PC-9 (cell line): Measurements from ENCODE around the gene CDC20. TPM values are rescaled to one million over a fixed set of nuclear protein-coding genes. Genes with fewer than 3 reads are reported as not detected.

Experiments used
- BruUV-seq: library from RNA; stranded (reverse); fragments of 400-500 nt; replicated peaks from 2 replicates; lab custom pipeline; 2021; lab: Mats Ljungman, UMichigan
- CTCF ChIA-PET: fragments of 300-600 bp; sonication (Branson Sonifier 250); formaldehyde crosslinking; loops from one replicate; lab custom pipeline; 2022; ENCODE audit warnings: antibody characterized with exemption; lab: Charles Lee
- POLR2A ChIA-PET: fragments of 300-600 bp; sonication (Branson Sonifier 250); formaldehyde crosslinking; loops from one replicate; lab custom pipeline; 2022; ENCODE audit warnings: antibody characterized with exemption; ENCODE audit not compliant: unreplicated experiment; lab: Charles Lee
- DNase-seq, 2 experiments: peaks; one replicate each; pipeline versions ENCODE4 v3.0.0 to v3.0.0-alpha.2; 2015 to 2022; ENCODE audit warnings: mixed read lengths in 1 of 2
- H2AFZ ChIP-seq: fragments of 200-600 bp; sonication (generic); 2 replicates; pipeline ENCODE4 v1.8.1; 2017; ENCODE audit warnings: antibody characterized with exemption
- H3F3A ChIP-seq: fragments of 200-600 bp; sonication (generic); 2 replicates; pipeline ENCODE4 v1.8.1; 2017; ENCODE audit warnings: antibody characterized with exemption, mild to moderate bottlenecking, low read depth; ENCODE audit not compliant: insufficient read depth
- H3K27ac ChIP-seq: fragments of 200-600 bp; sonication (generic); 2 replicates; pipeline ENCODE4 v1.6.1; 2016; ENCODE audit warnings: mixed run types
- H3K27me3 ChIP-seq: fragments of 200-600 bp; sonication (generic); 2 replicates; pipeline ENCODE4 v1.6.1; 2016; ENCODE audit warnings: low read depth, mixed run types; ENCODE audit not compliant: insufficient read depth
- H3K36me3 ChIP-seq: fragments of 200-600 bp; sonication (generic); 2 replicates; pipeline ENCODE4 v1.6.1; 2016; ENCODE audit warnings: low read depth, mixed run types
- H3K4me1 ChIP-seq: fragments of 200-600 bp; sonication (generic); replicated peaks from 2 replicates; pipeline ENCODE4 v1.6.1; 2016; ENCODE audit warnings: mixed run types; ENCODE audit not compliant: insufficient read depth
- H3K4me2 ChIP-seq: fragments of 200-600 bp; sonication (generic); 2 replicates; pipeline ENCODE4 v1.6.1; 2017; ENCODE audit warnings: mixed run types
- H3K4me3 ChIP-seq: fragments of 200-600 bp; sonication (generic); 2 replicates; pipeline ENCODE4 v1.6.1; 2016; ENCODE audit warnings: mixed run types
- H3K79me2 ChIP-seq: fragments of 200-600 bp; sonication (generic); 2 replicates; pipeline ENCODE4 v1.6.1; 2017; ENCODE audit warnings: low read depth, mixed run types
- H3K9me2 ChIP-seq: fragments of 200-600 bp; sonication (generic); 2 replicates; pipeline ENCODE4 v1.8.1; 2017; ENCODE audit warnings: mild to moderate bottlenecking; ENCODE audit not compliant: insufficient read depth
- H3K9me3 ChIP-seq: fragments of 200-600 bp; sonication (generic); 2 replicates; pipeline ENCODE4 v1.8.1; 2016; ENCODE audit warnings: low read depth; ENCODE audit not compliant: insufficient read depth
- H4K20me1 ChIP-seq: fragments of 200-600 bp; sonication (generic); 2 replicates; pipeline ENCODE4 v1.8.1; 2017; ENCODE audit not compliant: insufficient read depth
- CTCF ChIP-seq: fragments of 200-600 bp; sonication (generic); conservative IDR thresholded peaks from 2 replicates; pipeline ENCODE4 v1.6.1; 2017; ENCODE audit warnings: mixed run types, antibody characterized with exemption, mild to moderate bottlenecking, moderate library complexity
- EZH2 ChIP-seq: fragments of 200-600 bp; sonication (generic); IDR thresholded peaks from 2 replicates; pipeline ENCODE4 v1.8.0; 2017; ENCODE audit warnings: antibody characterized with exemption, low read depth
- intact Hi-C: fragments of 100-400 bp; cut with micrococcal nuclease; formaldehyde crosslinking; loops from one replicate; pipeline ENCODE4 v1.10.0; 2022; ENCODE audit not compliant: unreplicated experiment
- total RNA-seq: library from RNA; stranded (reverse); gene quantifications from 2 replicates; pipeline ENCODE4 v1.2.3, GENCODE V29; 2021

CDC20 gene
- total RNA-seq, 1 experiment from 2014 or later = 229 TPM

GRCh38 chr1:43352881-43353280 lies 5.9 kb upstream of the CDC20 start:
- CTCF ChIA-PET = no interaction called here
- TF ChIP-seq CTCF = no peak
- no peak for TF ChIP-seq EZH2

GRCh38 chr1:43354471-43354870 lies 4.3 kb upstream of the CDC20 start:
- Histone ChIP-seq H3K9me2 (no peaks in the 10 kb centered on the region), H2AFZ (no peak overlapping the region), H3F3A (peaks cover 35% of the 10 kb centered on the region), H3K36me3 (no peaks in the 10 kb centered on the region), H3K27me3 (no peaks in the 10 kb centered on the region), H3K79me2 (peaks cover 15% of the 10 kb centered on the region), H4K20me1 (no peaks in the 10 kb centered on the region), H3K9me3 (no peaks in the 10 kb centered on the region), H3K27ac (no peak overlapping the region), H3K4me1 (peaks cover 19% of the 10 kb centered on the region), H3K4me2 (no peak overlapping the region), H3K4me3 (no peak overlapping the region)
- BruUV-seq = no TSS peak
- DNase-seq = no peak
- POLR2A ChIA-PET = no interaction called here
- CTCF ChIA-PET = interaction anchor here (0.5 kb wide), 1 partner anchor 84 kb away, joined by 3 read pairs; the partner anchor contains the start of gene TMEM125
- intact Hi-C loops = no loop called here
- no peak for TF ChIP-seq CTCF
- no peak for TF ChIP-seq EZH2

More at GRCh38 chr1:43352881-43353280, 5.9 kb upstream of the CDC20 start:
- no peaks in the 10 kb centered on the region for H3K27me3 ChIP-seq
- H3K36me3 ChIP-seq = no peaks in the 10 kb centered on the region
- H3K9me2 ChIP-seq = no peaks in the 10 kb centered on the region
- H3K27ac ChIP-seq = no peak overlapping the region
- POLR2A ChIA-PET = interaction anchor here (0.6 to 1.0 kb wide), 3 partner anchors 18 to 131 kb away, joined by 3 to 37 read pairs (median 7); partner anchors contain the start of gene C1orf210
- no peaks in the 10 kb centered on the region for H4K20me1 ChIP-seq
- no peaks in the 10 kb centered on the region for H3K9me3 ChIP-seq
- H3K4me3 ChIP-seq = no peak overlapping the region
- DNase-seq = no peak
- no TSS peak for BruUV-seq
- H2AFZ ChIP-seq = no peak overlapping the region
- peaks cover 23% of the 10 kb centered on the region for H3K4me1 ChIP-seq
- no peak overlapping the region for H3K4me2 ChIP-seq
- peaks cover 8% of the 10 kb centered on the region; the same call in 1 of the 2 replicates for H3K79me2 ChIP-seq
- intact Hi-C loops = no loop called here
- peaks cover 38% of the 10 kb centered on the region for H3F3A ChIP-seq

GRCh38 chr1:43354936-43355335 lies 3.8 kb upstream of the CDC20 start:
- Histone ChIP-seq H3K79me2 (peaks cover 19% of the 10 kb centered on the region), H3K4me2 (no peak overlapping the region), H3K4me1 (peaks cover 15% of the 10 kb centered on the region), H3K9me3 (no peaks in the 10 kb centered on the region), H3K27ac (no peak overlapping the region), H2AFZ (no peak overlapping the region), H3K9me2 (no peaks in the 10 kb centered on the region), H3F3A (peaks cover 35% of the 10 kb centered on the region), H3K27me3 (no peaks in the 10 kb centered on the region), H3K4me3 (no peak overlapping the region), H3K36me3 (no peaks in the 10 kb centered on the region; the same call in 1 of the 2 replicates), H4K20me1 (no peaks in the 10 kb centered on the region)
- no TSS peak for BruUV-seq
- ChIA-PET CTCF (no interaction called here), POLR2A (no interaction called here)
- TF ChIP-seq CTCF = no peak
- TF ChIP-seq EZH2 = no peak
- intact Hi-C loops = loop anchor here (5.0 kb wide), 1 partner anchor 172 kb away; no protein-coding TSS in a partner anchor
- DNase-seq = no peak
